ENCODE data around the gene FAM89A. TPM values are rescaled to one million over a fixed set of nuclear protein-coding genes. Genes with fewer than 3 reads are reported as not detected.

Gene FAM89A
- total and polyA plus RNA-seq, 2 donors (not counting 1 experiment from before 2014, with no cell fraction given) = 3.2 to 6.1 TPM

- no peak overlapping the region for H3K4me3 ChIP-seq (ENCODE audit: control extremely low read depth in 1 of 5, extremely low read depth in 1 of 5, insufficient read depth in 1 of 5, low read depth in 2 of 5, low read length in 4 of 5)
These were observed 32.0 kb upstream of the FAM89A start for GRCh38 chr1:231072041-231072440.

More at GRCh38 chr1:231072041-231072440, 32.0 kb upstream of the FAM89A start:
- Mint-ChIP-seq H3K9me3 (ENCODE audit: insufficient read depth) (no peaks in the 10 kb centered on the region), H3K27ac (no peak overlapping the region), H3K4me3 (no peak overlapping the region), H3K27me3 (peaks cover 11% of the 10 kb centered on the region), H3K4me1 (no peaks in the 10 kb centered on the region)
- POLR2A ChIA-PET = interaction anchor here (0.7 kb wide), 1 partner anchor 375 kb away, joined by 4 read pairs; no protein-coding TSS in a partner anchor
- no peaks in the 10 kb centered on the region for H3K9me3 ChIP-seq (ENCODE audit: control extremely low read depth in 1 of 3, control insufficient read depth in 2 of 3, insufficient read depth in 1 of 3, low read length in 2 of 3)
- H3K36me3 ChIP-seq (replicated peaks in 1 of 2; ENCODE audit: control extremely low read depth in 1 of 2, control insufficient read depth in 1 of 2, extremely low read depth in 1 of 2, insufficient read depth in 2 of 2, low read length in 1 of 2) = no peaks in the 10 kb centered on the region
- H4K20me1 ChIP-seq (ENCODE audit: control insufficient read depth, insufficient read depth, low read length, poor library complexity, severe bottlenecking) = no peaks in the 10 kb centered on the region
- TF ChIP-seq CTCF (IDR thresholded peaks at IDR 0.05) (no peak), EZH2 (IDR thresholded peaks at IDR 0.05; ENCODE audit: borderline replicate concordance, insufficient read depth, low read depth, low read length, poor library complexity, severe bottlenecking) (no peak)
- WGBS (ENCODE audit: insufficient coverage) = 93% methylated on average over 4 of the region's 6 CpGs
- no peak for DNase-seq
- H3K9ac ChIP-seq (ENCODE audit: low read length) = no peak overlapping the region
- H3K4me1 ChIP-seq (ENCODE audit: control insufficient read depth in 2 of 2, insufficient read depth in 2 of 2, low read length in 2 of 2) = no peaks in the 10 kb centered on the region
- H3K4me2 ChIP-seq (replicated peaks; ENCODE audit: low read depth, low read length, poor library complexity, severe bottlenecking) = no peak overlapping the region
- intact Hi-C loops (cut with micrococcal nuclease) = no loop called here
- no peaks in the 10 kb centered on the region for H3K79me2 ChIP-seq (ENCODE audit: control insufficient read depth, insufficient read depth, low read length)
- ATAC-seq (ENCODE audit: low read depth) = no peak
- H3K27ac ChIP-seq (ENCODE audit: low read length in 2 of 2) = no peak overlapping the region
- peaks cover 0 to 2% (median 0%) of the 10 kb centered on the region in 4 experiments for H3K27me3 ChIP-seq (replicated peaks in 1 of 4; ENCODE audit: control extremely low read depth in 1 of 4, control insufficient read depth in 3 of 4, insufficient read depth in 4 of 4, low read length in 3 of 4)
- CTCF ChIA-PET = no interaction called here
- H2AFZ ChIP-seq (ENCODE audit: insufficient read depth, low read depth, low read length, poor library complexity, severe bottlenecking) = no peak overlapping the region

Measured in B cell (primary cell).